GM18519 (cell line): Measurements from ENCODE around the gene RMDN3.

Experiments
- ATAC-seq: cut with Tn5 transposase; IDR thresholded peaks from one replicate; pipeline ENCODE4 v1.9.1; 2021; ENCODE audit warnings: mild to moderate bottlenecking, moderate library complexity; ENCODE audit not compliant: unreplicated experiment, low FRiP score

RMDN3 gene

GRCh38 chr15:40754883-40755811 lies at the start of gene RMDN3:
TSS of gene RMDN3 (minus strand) at chr15:40755254. CDS start at chr15:40754783, 471 bp downstream.
- ATAC-seq, result peak; percentile 66

GRCh38 chr15:40803688-40804087 lies 48.6 kb upstream of the RMDN3 start:
- ATAC-seq, result no peak

DNA sequence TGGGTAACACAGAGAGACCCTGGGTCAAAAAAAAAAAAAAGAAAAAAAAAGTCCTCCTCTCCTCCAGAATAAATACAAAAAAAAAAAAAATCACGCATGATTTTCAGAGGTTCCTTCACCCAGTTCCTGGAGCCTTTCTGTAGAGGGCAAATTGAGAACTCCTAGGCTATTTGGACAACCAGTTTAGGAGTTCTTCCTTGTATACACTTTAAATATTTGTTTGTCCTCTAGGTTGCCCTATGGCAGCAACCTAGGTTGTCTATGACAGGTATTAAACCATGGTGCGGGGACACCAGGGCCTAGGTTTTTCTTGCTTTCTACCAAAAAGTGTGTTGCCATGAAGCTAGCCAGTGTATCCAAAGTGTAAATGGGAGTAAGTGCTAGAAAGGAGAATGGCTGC lies 48.0 kb upstream of the RMDN3 start:
- ATAC-seq, result no peak

DNA sequence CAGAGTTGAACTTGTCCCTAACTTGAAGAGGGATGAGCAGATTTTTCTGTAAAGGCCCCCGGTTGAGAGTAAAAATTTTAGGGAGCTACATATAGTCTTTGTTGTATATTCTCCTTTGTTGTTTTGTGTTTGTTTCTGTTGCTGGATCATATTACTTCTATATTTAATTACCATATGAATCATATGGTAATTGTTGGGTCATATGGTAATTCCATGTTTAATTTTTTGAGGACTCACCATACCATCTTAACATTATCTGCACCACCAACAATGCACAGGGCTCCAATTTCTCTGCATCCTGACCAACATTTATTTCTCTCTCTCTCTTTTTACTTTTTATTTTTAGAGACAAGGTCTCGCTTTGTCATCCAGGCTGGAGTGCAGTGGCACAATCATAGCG lies 44.5 kb upstream of the RMDN3 start:
- no peak for ATAC-seq

DNA sequence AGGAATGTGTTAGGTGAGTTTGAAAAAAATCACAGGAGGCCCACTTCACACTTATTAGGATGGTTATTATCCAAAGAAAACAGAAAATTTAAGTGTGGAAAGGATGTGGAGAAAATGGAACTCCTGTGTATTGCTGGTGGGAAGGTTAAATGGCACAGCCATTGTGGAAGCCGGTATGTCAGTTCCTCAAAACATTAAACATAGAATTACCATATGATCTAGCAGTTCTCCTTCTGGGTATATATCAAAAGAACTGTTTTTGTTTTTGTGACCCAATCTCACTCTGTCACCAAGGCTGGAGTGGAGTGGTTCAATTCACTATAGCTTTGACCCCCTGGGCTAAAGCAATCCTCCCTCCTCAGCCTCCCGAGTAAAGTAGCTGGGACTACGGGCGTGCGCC lies 41.5 kb upstream of the RMDN3 start:
- no peak for ATAC-seq

- ATAC-seq, result no peak
These were observed 41.0 kb upstream of the RMDN3 start for GRCh38 chr15:40796041-40796440.

DNA sequence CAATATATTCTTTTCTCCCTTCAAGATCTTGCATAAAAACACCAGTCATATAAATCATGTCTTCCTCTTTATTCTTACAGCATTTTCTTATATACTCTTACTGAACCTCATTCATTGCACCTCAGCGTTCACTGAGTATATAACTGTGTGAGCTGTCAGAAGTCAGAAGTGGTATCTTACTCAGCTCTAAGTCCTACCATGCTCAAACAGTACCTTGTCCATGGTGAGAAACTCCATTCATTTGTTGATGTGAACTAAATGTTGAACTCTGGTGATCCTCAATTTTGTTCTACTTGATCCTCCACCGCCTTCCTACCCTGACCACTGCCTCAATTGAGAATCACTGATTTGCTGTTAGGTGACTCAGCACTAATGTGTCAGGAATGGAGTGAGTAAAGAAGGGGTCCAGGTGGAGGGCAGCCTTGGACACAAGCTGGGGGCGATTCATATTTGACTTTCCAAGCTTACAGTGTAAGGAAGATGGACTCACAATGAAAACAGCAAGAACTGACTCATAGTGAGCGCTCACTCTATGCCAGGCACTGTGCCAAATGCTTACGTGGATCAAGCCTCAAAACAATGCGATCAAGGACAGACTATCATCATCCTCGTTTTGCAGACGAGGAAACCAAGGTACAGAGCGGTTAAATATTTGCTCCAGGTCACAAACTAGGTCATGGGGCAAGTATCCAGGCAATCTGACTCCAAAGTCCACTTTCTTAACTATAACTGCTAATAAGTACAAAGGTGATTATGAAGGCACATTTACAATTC lies 38.3 kb upstream of the RMDN3 start:
- no peak for ATAC-seq

DNA sequence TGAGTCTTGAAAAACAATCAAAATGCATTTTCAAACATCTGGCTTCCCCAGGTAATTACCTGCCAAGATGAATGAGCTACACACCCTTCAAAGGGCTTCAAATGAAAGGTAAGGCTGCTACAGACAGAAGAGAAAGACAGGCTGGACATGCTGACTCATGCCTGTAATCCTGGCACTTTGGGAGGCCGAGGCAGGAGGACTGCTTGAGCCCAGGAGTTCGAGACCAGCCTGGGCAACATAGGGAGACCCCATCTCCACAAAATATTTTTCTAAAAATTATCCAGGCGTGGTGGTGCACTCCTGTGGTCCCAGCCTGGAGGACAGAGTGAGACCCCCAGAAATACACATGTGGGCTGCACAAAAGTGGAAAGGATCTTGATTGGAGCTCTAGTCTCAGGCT lies 37.3 kb upstream of the RMDN3 start:
- ATAC-seq, result no peak

DNA sequence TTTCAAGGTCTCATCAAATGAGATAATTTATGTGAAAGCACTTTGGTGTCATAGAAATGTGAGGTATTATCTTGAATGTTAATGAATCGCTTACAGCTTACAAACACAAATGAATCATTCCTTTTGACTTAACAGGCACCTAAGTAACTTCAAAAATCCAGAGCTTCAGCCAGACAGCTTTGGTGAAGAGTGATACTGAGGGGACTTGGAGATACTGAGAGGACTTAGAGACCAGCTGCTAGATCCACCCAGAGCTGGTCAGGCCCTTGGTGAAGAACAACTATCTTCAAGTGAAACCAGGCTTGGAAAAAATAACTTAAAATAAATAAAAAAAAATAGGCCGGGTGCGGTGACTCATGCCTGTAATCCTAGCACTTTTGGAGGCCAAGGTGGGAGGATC lies 35.7 kb upstream of the RMDN3 start:
- no peak for ATAC-seq

DNA sequence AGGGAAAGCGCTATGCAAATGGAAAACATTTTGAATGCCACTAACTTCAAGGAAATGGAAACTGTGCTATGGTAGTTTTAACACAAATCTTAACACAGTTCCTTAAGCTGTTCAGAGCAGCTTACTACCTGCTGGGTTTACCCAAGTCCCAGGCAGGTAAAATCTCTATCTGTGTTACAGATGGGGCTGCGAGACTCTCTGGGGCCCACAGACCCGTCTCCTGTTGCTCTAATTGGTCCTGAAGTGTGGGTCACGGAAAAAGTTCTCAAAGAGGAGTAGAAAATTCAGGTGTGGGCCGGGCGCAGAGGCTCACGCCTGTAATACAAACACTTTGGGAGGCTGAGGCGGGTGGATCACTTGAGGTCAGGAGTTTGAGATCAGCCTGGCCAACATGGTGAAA lies 34.9 kb upstream of the RMDN3 start:
- ATAC-seq, result no peak

GRCh38 chr15:40789119-40789518 lies 34.1 kb upstream of the RMDN3 start:
- no peak for ATAC-seq

DNA sequence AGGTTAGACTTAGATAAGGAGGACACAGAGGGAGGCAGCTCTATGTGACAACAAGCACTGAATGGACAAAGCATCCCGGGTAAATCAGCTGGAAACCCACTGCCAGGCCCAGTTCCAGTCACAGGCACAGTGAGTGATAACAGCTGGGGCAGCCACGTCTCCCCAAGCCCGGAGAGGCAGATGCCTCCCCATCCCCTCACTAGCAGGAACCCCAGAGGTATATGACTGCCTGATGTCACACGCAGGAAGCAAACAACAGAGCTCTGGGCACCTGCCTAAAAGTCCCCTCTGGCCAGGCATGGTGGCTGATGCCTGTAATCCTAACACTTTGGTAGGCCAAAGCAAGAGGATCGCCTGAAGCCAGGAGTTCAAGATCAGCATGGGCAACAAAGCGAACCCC lies 32.9 kb upstream of the RMDN3 start:
- no peak for ATAC-seq

- ATAC-seq, result no peak
These were observed 32.3 kb upstream of the RMDN3 start for GRCh38 chr15:40787344-40787841.

DNA sequence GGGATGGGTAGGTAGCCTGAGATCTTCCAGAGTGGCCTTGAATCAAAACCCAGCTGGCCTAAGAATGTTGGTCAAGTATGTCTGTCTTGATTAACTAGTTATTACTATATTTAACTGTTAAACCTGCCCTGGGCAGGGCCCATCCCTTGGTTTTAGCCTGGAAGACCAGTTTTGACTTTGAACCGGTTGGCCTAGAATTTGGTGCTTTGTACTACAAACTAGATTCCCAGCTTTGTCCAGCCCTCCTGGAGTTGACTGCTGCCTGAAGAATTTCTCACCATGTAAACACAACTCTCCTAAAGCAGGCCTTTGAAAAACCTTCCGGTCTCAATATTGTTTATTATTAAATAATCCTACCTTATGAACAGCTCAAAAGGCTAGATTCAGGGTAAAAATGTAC lies 30.8 kb upstream of the RMDN3 start:
- ATAC-seq, result no peak

- no peak for ATAC-seq
These were observed 30.1 kb upstream of the RMDN3 start for GRCh38 chr15:40785164-40785563.

- ATAC-seq, result no peak
These were observed 27.7 kb upstream of the RMDN3 start for GRCh38 chr15:40782609-40783227.

- ATAC-seq, result no peak
These were observed 21.6 kb upstream of the RMDN3 start for GRCh38 chr15:40776537-40777141.

DNA sequence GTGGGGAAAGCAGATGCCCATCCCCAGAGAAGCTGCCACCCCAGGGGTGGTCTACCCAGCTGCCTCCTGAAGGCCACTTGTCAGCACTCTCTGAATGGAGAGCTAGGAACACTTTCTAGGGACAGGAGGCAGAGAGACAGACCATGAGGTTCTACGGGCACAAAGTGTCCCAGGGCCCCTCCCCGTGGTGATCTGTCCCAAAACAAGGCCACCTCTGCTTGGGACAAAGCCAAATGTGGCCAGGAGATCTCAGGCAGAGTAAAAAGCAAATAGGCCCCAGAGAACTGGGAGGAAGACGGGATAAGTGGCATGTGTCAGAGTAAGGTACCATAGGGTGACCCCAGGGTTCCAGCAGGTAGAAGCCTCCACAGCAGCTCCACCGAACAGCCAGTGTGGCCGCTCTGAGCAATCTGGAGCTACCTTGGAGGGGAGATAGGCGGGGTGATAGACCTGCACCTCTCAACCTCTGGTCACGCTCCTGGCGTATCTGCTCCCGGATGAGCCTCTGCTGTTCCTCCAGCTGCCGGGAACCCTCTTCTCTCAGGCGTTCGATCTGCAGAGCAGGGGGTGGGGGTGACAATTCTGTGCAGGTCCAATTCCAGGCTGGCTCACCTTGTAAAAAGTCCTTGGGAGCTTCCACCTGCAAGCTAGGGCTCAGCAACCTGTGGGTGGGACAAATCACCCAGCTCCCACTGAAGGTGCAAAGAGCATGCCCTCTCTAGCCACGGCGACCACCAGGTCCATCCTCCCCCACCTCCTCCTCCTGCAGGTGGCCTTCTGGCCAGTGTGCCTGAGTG lies 20.9 kb upstream of the RMDN3 start:
- no peak for ATAC-seq

GRCh38 chr15:40775007-40775406 lies 20.0 kb upstream of the RMDN3 start:
- ATAC-seq, result no peak

GRCh38 chr15:40773902-40774301 lies 18.8 kb upstream of the RMDN3 start:
- ATAC-seq, result no peak
